NCI-H748 (cell line): ENCODE data around the gene HOXA13.

Source experiments
- DNase-seq: peaks from one replicate; lab custom pipeline; 2025; ENCODE audit not compliant: unreplicated experiment; lab: John Stamatoyannopoulos, UW

HOXA13 gene

GRCh38 chr7:27199849-27200760, at the start of gene HOXA13:
HOXA13 (minus strand) TSS chr7:27200091; CDS start chr7:27200077, 14 bp downstream.
- peak; percentile 87 for DNase-seq

- no peak for DNase-seq
These were observed 49.2 kb upstream of the HOXA13 start for GRCh38 chr7:27248911-27249723.

GRCh38 chr7:27248427-27248806, 48.5 kb upstream of the HOXA13 start:
- DNase-seq = no peak

- DNase-seq = no peak
These were observed 47.8 kb upstream of the HOXA13 start for GRCh38 chr7:27247452-27248426.

- peak; percentile 31 for DNase-seq
These were observed 47.1 kb upstream of the HOXA13 start for GRCh38 chr7:27247000-27247399.

GRCh38 chr7:27245798-27246691, 46.2 kb upstream of the HOXA13 start:
- peak; percentile 79 for DNase-seq

GRCh38 chr7:27245124-27245797, 45.4 kb upstream of the HOXA13 start:
- DNase-seq = no peak

- peak; percentile 17 for DNase-seq
These were observed 44.7 kb upstream of the HOXA13 start for GRCh38 chr7:27244488-27245123.

- DNase-seq = peak; percentile 40
These were observed 43.7 kb upstream of the HOXA13 start for GRCh38 chr7:27243340-27244163.

GRCh38 chr7:27242555-27243339, 42.9 kb upstream of the HOXA13 start, which contains the start of gene EVX1:
EVX1 (plus strand) TSS chr7:27242802; CDS start chr7:27243031, 229 bp downstream.
- DNase-seq = peak; percentile 93

- peak; percentile 25 for DNase-seq
These were observed 42.3 kb upstream of the HOXA13 start for GRCh38 chr7:27242154-27242553.

GRCh38 chr7:27241189-27242056, 41.5 kb upstream of the HOXA13 start:
- no peak for DNase-seq

- DNase-seq = peak; percentile 18
These were observed 40.3 kb upstream of the HOXA13 start for GRCh38 chr7:27240015-27240731.

GRCh38 chr7:27239387-27240014, 39.6 kb upstream of the HOXA13 start:
- DNase-seq = no peak

GRCh38 chr7:27238979-27239386, 39.1 kb upstream of the HOXA13 start:
- DNase-seq = no peak
